Measurements from ENCODE around the gene SARNP.
A peak's percentile ranks its signal among the peaks of the same experiment; 100 is the strongest.

SARNP gene

DNA sequence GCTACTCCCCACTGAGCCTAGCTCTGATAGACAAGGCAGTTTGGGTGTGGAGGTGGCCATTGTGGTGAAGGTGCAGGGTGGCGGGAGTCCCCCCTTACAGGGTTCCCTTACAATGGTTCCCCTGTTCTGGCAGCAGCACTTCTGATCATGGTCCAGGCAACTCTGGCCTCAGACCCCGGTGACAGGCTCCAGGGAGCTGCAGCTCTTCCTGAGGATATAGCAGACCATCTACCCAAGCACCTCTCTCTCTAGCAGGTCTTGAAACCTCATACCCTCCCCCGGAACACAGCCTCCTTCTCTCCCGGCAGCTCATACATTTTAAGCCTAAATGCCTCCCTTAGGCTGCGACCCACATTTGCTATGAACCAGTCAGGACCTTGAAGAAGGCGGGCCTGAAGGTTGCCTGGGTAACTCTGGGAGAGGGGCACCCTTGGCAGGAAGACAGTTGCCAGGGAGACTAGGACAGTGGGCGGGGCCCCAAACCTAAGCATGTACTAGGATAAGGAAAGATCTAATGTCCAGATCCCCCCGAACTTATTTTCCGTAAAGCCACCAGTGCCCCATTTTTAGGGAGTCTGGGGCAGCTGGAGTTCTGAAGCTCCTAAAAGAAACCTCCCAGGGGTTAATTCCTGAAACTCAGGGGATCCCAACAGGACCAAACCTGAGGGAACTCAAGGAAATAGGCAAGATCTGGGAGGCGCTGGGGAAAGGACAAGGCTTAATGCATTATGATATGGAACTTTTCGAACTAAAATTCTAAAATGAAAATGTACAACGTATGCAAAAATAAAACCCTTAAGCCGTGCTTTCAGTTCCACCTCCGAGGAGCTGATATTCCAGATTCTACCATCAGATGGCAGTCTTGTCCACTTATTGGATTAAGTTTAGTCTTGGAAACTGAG lies 79.2 kb downstream of the SARNP start:
- Histone ChIP-seq H3K27me3 (ENCODE audit: control insufficient read depth in 1 of 2, insufficient read depth in 2 of 2, low read length in 2 of 2) (no peaks in the 10 kb centered on the region), H3K9me3 (ENCODE audit: low read length) (no peaks in the 10 kb centered on the region), H3K36me3 (ENCODE audit: insufficient read depth, low read length) (no peaks in the 10 kb centered on the region), H3K9ac (ENCODE audit: low read length) (peak overlapping the region; percentile 36), H3K27ac (ENCODE audit: low read depth, low read length) (peak overlapping the region; percentile 35), H3K4me3 (ENCODE audit: low read depth in 1 of 2, low read length in 2 of 2) (peak overlapping the region; percentile 38 to 51), H3K4me1 (ENCODE audit: insufficient read depth, low read length) (peaks cover 14% of the 10 kb centered on the region)

- Histone ChIP-seq H3K27me3 (ENCODE audit: control insufficient read depth in 1 of 2, insufficient read depth in 2 of 2, low read length in 2 of 2) (no peaks in the 10 kb centered on the region), H3K27ac (ENCODE audit: low read depth, low read length) (peak overlapping the region; percentile 35), H3K9ac (ENCODE audit: low read length) (peak overlapping the region; percentile 36), H3K36me3 (ENCODE audit: insufficient read depth, low read length) (no peaks in the 10 kb centered on the region), H3K4me1 (ENCODE audit: insufficient read depth, low read length) (peaks cover 14% of the 10 kb centered on the region), H3K9me3 (ENCODE audit: low read length) (no peaks in the 10 kb centered on the region), H3K4me3 (ENCODE audit: low read depth in 1 of 2, low read length in 2 of 2) (peak overlapping the region in 1 of 2 donors; percentile 51)
Measured at GRCh38 chr12:55737581-55738122, 79.9 kb downstream of the SARNP start.

GRCh38 chr12:55736780-55737580 lies 80.5 kb downstream of the SARNP start:
- Histone ChIP-seq H3K9ac (ENCODE audit: low read length) (no peak overlapping the region), H3K36me3 (ENCODE audit: insufficient read depth, low read length) (no peaks in the 10 kb centered on the region), H3K4me3 (ENCODE audit: low read depth in 1 of 2, low read length in 2 of 2) (no peak overlapping the region), H3K9me3 (ENCODE audit: low read length) (no peaks in the 10 kb centered on the region), H3K27me3 (ENCODE audit: control insufficient read depth in 1 of 2, insufficient read depth in 2 of 2, low read length in 2 of 2) (no peaks in the 10 kb centered on the region), H3K27ac (ENCODE audit: low read depth, low read length) (no peak overlapping the region), H3K4me1 (ENCODE audit: insufficient read depth, low read length) (peaks cover 14% of the 10 kb centered on the region)

DNA sequence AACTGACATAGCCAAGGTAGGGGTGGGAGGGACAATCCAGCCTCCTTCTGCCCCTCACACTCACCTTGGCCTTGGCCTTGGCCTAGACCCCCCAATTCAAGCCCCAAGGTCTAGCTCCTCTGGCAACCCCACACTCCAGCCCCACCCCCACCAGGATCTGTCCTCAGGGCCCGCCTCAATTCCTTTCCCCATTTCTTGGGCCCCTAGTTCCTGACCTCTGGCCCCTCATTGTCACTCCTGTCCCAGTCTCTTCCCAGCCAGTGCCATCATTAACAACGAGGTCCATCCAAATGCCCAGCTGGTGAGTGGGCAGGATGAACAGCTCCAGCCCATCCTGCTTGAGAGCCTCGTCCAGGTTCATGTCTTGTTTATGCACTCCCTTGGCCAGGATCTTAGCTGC lies 81.4 kb downstream of the SARNP start:
- H3K4me3 ChIP-seq (ENCODE audit: low read depth in 1 of 2, low read length in 2 of 2), result no peak overlapping the region
- H3K9me3 ChIP-seq (ENCODE audit: low read length), result no peaks in the 10 kb centered on the region
- H3K9ac ChIP-seq (ENCODE audit: low read length), result no peak overlapping the region

GRCh38 chr12:55734595-55734994 lies 82.9 kb downstream of the SARNP start:
- no peak overlapping the region for H3K9ac ChIP-seq (ENCODE audit: low read length)
- no peaks in the 10 kb centered on the region for H3K27me3 ChIP-seq (ENCODE audit: control insufficient read depth in 1 of 2, insufficient read depth in 2 of 2, low read length in 2 of 2)
- H3K4me1 ChIP-seq (ENCODE audit: insufficient read depth, low read length), result peaks cover 25% of the 10 kb centered on the region
- no peak overlapping the region for H3K27ac ChIP-seq (ENCODE audit: low read depth, low read length)
- H3K4me3 ChIP-seq (ENCODE audit: low read depth in 1 of 2, low read length in 2 of 2), result no peak overlapping the region
- no peaks in the 10 kb centered on the region for H3K9me3 ChIP-seq (ENCODE audit: low read length)
- H3K36me3 ChIP-seq (ENCODE audit: insufficient read depth, low read length), result no peaks in the 10 kb centered on the region

More for the DNA sequence above, 81.4 kb downstream of the SARNP start:
- no peaks in the 10 kb centered on the region for H3K36me3 ChIP-seq (ENCODE audit: insufficient read depth, low read length)
- H3K4me1 ChIP-seq (ENCODE audit: insufficient read depth, low read length), result peaks cover 15% of the 10 kb centered on the region
- no peak overlapping the region for H3K27ac ChIP-seq (ENCODE audit: low read depth, low read length)
- H3K27me3 ChIP-seq (ENCODE audit: control insufficient read depth in 1 of 2, insufficient read depth in 2 of 2, low read length in 2 of 2), result no peaks in the 10 kb centered on the region

GRCh38 chr12:55733858-55734257 lies 83.7 kb downstream of the SARNP start:
- Histone ChIP-seq H3K9me3 (ENCODE audit: low read length) (no peaks in the 10 kb centered on the region), H3K4me1 (ENCODE audit: insufficient read depth, low read length) (peaks cover 25% of the 10 kb centered on the region), H3K9ac (ENCODE audit: low read length) (no peak overlapping the region), H3K4me3 (ENCODE audit: low read depth in 1 of 2, low read length in 2 of 2) (no peak overlapping the region), H3K36me3 (ENCODE audit: insufficient read depth, low read length) (no peaks in the 10 kb centered on the region), H3K27me3 (ENCODE audit: control insufficient read depth in 1 of 2, insufficient read depth in 2 of 2, low read length in 2 of 2) (no peaks in the 10 kb centered on the region), H3K27ac (ENCODE audit: low read depth, low read length) (no peak overlapping the region)

DNA sequence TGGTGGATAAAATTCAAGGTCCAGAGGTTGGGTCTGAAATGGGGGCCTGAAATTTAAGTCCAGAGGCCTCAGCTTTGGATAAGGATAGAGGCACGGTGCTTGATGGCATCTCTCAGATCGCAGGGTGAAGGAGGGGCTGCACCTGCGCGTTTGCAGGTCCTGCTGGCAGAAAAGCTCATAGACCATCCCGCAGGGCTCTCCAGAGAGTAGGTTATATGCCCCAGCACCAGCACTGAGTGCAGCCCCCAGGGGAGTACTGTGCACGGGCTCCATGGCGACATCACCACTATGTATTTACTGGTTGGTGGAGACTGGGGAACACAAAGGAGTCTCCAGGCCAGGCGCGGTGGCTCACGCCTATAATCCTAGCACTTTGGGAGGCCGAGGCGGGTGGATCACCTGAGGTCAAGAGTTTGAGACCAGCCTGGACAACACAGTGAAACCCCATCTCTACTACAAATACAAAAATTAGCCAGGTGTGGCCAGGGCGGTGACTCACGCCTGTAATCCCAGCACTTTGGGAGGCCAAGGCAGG lies 84.4 kb downstream of the SARNP start:
- Histone ChIP-seq H3K27ac (ENCODE audit: low read depth, low read length) (no peak overlapping the region), H3K4me1 (ENCODE audit: insufficient read depth, low read length) (peaks cover 23% of the 10 kb centered on the region)

DNA sequence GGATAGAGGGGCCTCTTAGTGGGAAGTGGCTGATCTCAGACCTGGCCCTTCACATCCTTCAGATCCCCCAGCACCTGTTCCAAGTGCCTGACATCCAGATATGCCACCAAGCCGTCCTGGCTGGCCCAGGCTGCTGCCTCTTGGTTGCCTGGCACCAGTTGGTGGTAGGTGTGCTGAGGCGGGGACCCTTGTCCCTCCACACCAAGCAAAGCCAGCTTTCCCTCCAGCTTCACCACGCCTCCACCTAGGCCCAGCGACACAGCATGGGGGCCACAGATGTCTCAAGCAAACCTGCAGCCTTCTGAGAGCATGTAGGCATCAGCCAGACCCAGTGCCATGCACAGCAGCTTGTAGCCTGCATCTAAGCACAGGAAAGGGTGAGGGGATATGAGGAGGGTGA lies 85.2 kb downstream of the SARNP start:
- Histone ChIP-seq H3K36me3 (ENCODE audit: insufficient read depth, low read length) (peaks cover under 1% of the 10 kb centered on the region), H3K4me1 (ENCODE audit: insufficient read depth, low read length) (peaks cover 20% of the 10 kb centered on the region), H3K27ac (ENCODE audit: low read depth, low read length) (peak overlapping the region; percentile 39), H3K9me3 (ENCODE audit: low read length) (no peaks in the 10 kb centered on the region), H3K27me3 (ENCODE audit: control insufficient read depth in 1 of 2, insufficient read depth in 2 of 2, low read length in 2 of 2) (no peaks in the 10 kb centered on the region), H3K9ac (ENCODE audit: low read length) (no peak overlapping the region), H3K4me3 (ENCODE audit: low read depth in 1 of 2, low read length in 2 of 2) (no peak overlapping the region)

More for the DNA sequence above, 84.4 kb downstream of the SARNP start:
- no peaks in the 10 kb centered on the region for H3K9me3 ChIP-seq (ENCODE audit: low read length)
- H3K36me3 ChIP-seq (ENCODE audit: insufficient read depth, low read length), result no peaks in the 10 kb centered on the region
- H3K4me3 ChIP-seq (ENCODE audit: low read depth in 1 of 2, low read length in 2 of 2), result no peak overlapping the region
- H3K9ac ChIP-seq (ENCODE audit: low read length), result no peak overlapping the region
- no peaks in the 10 kb centered on the region for H3K27me3 ChIP-seq (ENCODE audit: control insufficient read depth in 1 of 2, insufficient read depth in 2 of 2, low read length in 2 of 2)

DNA sequence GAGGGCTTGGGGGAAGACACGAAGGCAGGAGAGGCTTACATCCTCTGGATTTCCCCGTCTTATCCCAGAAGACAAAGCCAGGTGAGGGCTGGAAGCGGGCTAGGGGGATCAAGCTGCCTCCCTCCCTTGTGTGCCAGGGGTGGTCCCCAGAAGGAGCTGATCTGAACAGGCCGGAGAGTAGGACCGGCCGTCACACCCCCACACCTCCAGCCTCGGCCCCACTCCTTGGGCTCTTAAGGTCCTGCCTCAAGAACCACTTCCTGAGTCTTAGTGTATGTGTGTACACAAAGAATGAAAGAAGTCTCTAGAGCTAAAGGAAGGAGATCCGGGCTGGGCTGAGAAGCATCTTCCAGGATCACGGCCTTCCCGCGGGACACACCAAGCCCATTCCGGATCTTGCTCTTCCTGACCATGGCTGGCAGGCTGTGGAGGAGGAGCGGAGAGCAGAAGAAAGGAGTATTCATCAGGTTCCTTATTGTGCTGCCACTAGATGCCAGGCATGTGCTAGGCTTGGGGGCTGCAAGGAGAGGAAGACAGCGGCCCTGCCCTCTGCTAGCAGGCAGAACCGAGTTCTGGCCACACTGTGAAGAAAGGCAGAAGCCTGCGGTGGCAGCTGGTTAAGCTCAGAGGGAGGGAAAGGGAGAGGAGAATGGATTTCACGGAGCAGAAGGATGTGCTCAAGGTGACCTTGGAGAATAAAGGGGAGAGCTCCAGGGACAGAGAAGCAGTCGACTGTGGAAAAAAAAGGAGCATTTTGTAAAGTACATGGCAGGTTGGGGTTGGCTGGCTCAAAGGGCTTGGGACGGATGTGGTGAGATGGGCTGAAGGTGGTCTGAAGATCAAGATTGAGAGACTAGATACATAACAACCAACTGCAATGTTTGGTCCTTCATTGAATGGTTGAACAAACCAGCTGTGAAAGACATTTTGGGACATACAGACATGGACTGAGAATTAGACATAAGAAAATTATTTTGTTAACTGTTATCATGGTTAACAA lies 87.4 kb downstream of the SARNP start:
- H3K4me1 ChIP-seq (ENCODE audit: insufficient read depth, low read length), result peaks cover 38% of the 10 kb centered on the region
- peak overlapping the region; percentile 56 to 97 for H3K4me3 ChIP-seq (ENCODE audit: low read depth in 1 of 2, low read length in 2 of 2)
- H3K27ac ChIP-seq (ENCODE audit: low read depth, low read length), result peak overlapping the region; percentile 98
- H3K9ac ChIP-seq (ENCODE audit: low read length), result peak overlapping the region; percentile 72
- H3K9me3 ChIP-seq (ENCODE audit: low read length), result no peaks in the 10 kb centered on the region
- H3K36me3 ChIP-seq (ENCODE audit: insufficient read depth, low read length), result peaks cover 22% of the 10 kb centered on the region
- H3K27me3 ChIP-seq (ENCODE audit: control insufficient read depth in 1 of 2, insufficient read depth in 2 of 2, low read length in 2 of 2), result no peaks in the 10 kb centered on the region

- Histone ChIP-seq H3K36me3 (ENCODE audit: insufficient read depth, low read length) (peaks cover 32% of the 10 kb centered on the region), H3K9me3 (ENCODE audit: low read length) (no peaks in the 10 kb centered on the region), H3K4me1 (ENCODE audit: insufficient read depth, low read length) (peaks cover 47% of the 10 kb centered on the region), H3K27me3 (ENCODE audit: control insufficient read depth in 1 of 2, insufficient read depth in 2 of 2, low read length in 2 of 2) (no peaks in the 10 kb centered on the region), H3K4me3 (ENCODE audit: low read depth in 1 of 2, low read length in 2 of 2) (peak within 1 kb of the TSS; percentile 83 to 97), H3K27ac (ENCODE audit: low read depth, low read length) (peak within 1 kb of the TSS; percentile 98), H3K9ac (ENCODE audit: low read length) (peak within 1 kb of the TSS; percentile 91)
Measured at GRCh38 chr12:55728939-55729818, 88.3 kb downstream of the SARNP start, which contains the start of gene CD63. CD63 (minus strand) TSS chr12:55729009; CDS start chr12:55728341, 668 bp downstream.

Data from muscle layer of colon (tissue), 2 donors.